Fibroblast of skin of left biceps (primary cell): ENCODE results near the gene CD300A.
"Not testable (repeated sequence)": the region's sequence is repeated elsewhere in the genome, so short reads cannot be mapped to it uniquely, and the experiment has no call there.

Experiments used
- DNase-seq, 2 experiments: peaks; one replicate each; pipeline ENCODE4 v3.0.0-alpha.2; 2013; ENCODE audit warnings: low read depth in 2 of 2

The CD300A gene

DNA sequence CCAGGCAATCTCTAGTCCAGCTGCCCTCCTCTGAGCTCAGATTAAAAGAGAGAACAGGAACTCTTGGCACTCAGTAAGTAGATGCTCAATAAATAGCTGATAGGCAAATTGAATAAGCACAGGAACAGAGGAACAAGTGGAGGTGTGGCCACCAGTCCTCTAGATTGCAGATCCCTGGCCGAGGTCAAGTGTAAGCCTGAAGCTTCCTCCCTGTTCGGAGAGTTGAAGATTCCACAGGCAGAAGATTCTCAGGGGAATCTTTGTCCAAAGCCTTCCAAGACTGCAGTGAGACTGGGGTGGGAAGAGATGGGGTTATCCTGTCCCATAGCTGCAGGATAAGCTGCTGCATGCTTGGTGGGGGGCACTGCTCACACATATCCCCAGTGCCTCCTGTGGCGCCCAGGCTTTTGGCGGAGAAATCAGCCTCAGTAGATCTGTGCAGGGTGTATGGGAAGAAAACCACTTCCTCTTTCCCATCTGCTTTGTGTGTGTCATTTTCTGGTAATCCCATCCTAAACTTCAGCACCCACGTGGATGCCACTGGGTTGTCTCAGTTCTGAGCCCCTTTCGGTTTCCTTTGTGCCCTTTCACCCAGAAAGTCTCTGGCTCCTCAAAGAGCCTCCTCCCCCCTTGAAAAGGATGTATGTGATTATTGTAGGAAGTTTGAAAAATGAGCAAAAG lies 12.1 kb downstream of the CD300A start:
- DNase-seq = no peak

DNA sequence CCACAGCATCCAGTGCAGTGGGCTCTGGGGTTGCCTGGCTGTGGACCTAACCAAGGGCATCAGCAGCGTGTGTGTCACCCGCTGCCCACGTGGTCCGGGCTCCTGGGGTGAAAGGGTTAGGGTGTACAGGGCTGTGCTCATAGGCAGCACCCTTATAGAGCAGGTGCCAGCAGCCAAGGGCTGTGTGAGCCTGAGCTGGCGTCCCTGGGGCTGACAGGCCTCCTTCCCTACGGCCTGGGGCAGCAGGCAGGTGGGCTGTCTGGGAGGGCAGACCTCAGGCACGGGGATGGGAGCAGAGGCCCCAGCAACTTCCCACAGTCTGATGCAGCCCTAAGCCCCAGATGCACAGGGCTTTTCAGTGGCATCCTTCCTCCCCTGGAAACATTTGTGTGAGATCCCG lies 13.9 kb downstream of the CD300A start:
- DNase-seq = no peak

DNA sequence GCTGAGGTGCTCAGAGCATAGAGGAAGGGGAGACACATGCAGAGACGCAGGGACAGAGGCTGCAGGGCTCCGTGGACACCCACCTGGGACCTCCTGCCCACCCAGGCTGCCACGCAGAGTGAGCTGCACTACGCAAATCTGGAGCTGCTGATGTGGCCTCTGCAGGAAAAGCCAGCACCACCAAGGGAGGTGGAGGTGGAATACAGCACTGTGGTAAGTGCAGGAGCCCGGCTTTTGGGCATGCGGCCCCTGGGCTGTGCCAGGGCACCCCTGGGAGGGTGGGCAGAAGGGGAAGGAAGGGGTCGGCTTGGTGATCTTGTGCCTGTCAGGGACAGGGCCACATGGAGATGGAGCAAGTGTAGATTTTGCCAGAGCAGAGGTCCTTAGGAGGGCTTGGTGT lies 15.2 kb downstream of the CD300A start:
- DNase-seq = no peak

DNA sequence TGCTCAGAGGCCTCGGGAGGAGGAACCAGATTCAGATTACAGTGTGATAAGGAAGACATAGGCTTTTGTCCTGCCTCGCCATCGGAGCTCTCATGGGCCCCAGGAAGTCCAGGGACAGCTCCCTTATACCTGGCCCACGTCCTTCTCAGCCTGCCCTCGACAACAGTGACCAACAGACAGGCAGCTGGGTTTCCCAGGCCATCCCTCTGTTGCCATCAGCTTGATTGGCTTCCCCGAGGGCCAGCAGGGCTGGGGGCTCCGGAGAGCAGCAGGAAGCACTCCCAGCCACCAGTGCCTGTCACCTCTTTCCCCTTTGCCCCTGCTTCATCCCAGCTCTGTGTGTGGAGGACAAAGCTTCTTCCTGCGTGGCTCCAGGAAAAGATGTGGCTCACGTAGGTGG lies 17.6 kb downstream of the CD300A start:
- no peak for DNase-seq

DNA sequence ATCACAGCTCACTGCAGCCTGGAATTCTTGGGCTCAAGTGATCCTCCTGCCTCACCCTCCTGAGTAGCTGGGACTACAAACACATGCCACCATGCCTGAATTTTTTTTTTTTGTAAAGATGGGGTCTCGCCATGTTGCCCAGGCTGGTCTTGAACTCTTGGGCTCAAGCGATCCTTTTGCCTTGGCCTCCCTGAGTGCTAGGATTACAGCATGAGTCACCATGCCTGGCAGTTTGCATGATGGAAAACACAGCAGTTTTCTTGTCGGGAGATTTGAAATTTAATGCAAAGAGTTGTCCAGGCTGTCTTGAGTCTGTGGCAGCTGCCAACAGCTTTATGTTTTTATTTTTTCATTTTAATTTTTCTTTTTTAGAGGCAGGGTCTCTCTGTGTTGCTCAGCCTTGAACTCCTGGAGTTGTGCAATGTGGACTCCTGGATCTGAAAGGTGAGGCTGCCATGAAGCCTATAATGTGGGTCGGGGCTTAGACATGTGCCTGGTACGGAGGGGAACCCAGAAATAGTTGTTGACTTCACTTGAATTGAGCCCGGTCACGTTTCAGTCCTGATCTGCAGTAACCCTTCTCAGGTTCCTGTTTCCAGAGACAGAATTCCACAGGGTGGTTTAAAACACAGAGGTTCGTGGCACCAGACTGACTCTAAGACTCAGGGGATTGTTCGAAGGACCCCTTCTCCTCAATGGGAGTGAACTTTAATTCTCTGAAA lies 18.7 kb downstream of the CD300A start:
- DNase-seq = no peak

DNA sequence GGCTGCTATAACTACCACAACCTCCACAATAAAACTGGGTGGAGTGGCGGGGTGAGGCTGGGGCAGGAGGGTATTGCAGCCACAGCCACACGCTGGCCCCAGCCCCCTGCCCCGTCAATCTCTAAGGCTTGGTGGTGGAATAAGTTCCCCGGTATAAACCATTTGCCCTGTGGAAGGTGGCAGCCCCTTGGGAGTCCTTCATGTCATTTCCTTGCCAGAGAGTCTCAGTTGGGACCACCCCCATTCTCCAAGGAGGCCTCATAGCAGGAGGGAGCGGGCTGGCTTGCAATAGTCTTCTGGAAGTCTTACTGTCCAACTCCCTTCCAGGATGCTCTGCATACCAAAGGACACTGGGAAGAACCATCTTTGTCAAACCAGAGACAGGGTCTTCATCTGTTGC lies 19.4 kb downstream of the CD300A start:
- DNase-seq = no peak

DNA sequence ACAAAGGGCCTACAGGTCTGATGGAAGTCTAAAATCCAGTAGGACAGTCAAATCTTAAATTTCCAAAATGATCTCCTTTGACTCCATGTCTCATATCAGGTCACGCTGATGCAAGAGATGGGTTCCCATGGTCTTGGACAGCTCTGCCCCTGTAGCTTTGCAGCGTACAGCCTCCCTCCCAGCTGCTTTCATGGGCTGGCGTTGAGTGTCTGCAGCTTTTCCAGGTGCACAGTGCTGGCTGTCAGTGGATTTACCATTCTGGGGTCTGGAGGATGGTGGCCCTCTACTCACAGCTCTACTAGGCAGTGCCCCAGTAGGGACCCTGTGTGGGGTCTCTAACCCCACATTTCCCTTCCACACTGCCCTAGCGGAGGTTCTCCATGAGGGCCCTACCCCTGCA lies 21.8 kb downstream of the CD300A start:
- DNase-seq = not testable (repeated sequence)

DNA sequence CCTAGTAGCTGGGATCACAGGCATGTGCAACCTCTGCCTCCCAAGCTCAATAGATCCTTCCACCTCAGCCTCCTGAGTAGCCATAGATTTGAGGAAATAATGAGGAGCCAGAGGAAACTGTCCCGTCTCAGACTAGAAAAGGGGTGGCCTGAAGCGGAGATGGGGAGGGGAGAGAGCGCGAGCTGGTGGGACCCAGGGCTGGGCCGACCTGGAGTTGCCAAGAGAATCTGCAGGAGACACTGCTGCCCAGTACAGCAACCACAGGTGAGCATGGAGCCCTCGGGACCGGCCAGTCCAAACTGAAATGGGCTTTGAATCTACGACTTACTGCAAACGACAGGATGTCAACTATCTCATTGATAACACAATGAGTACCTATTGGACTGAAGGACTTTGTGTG lies 24.3 kb downstream of the CD300A start:
- no peak for DNase-seq

DNA sequence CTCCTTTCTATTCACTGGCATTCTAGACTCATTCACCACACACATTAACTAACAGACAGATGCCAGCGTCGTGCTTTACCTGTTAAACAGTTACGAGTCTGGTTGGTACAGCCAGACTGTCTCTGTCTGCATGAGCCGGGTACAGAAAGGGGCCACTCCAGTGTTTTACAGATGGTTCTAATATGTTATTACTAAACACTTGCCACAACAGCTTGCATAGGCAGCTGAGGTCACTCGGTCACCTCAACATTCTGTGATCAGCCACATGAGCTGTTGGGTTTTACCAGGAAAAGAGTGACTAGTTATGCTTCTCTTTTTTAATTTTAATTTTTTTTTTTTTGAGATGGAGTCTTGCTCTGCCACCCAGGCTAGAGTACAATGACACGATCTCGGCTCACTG lies 25.2 kb downstream of the CD300A start:
- DNase-seq = no peak

DNA sequence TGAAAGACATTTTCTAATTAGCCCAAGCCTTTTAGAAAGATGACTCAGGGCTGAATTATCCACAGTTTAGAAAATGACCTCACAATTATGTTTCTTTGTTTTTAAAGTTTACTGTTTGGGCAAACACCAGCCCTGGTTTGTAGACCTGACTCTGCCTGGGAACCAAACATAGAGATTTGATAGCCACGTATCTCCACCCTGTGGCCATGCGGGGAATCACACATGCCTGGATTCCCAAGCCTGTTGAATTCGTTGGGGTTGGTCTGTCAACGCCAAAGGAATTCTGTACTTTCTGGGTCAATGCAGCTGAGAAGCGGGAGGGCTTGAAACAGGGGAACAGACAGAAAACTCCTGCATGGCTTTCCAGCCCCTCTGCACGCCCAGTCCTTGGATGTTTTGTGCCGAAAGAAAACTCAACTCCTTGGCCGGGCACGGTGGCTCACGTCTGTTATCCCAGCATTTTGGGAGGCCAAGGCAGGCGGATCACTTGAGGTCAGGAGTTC lies 26.9 kb downstream of the CD300A start:
- peak in 1 of 2 experiments; percentile 9 for DNase-seq

DNA sequence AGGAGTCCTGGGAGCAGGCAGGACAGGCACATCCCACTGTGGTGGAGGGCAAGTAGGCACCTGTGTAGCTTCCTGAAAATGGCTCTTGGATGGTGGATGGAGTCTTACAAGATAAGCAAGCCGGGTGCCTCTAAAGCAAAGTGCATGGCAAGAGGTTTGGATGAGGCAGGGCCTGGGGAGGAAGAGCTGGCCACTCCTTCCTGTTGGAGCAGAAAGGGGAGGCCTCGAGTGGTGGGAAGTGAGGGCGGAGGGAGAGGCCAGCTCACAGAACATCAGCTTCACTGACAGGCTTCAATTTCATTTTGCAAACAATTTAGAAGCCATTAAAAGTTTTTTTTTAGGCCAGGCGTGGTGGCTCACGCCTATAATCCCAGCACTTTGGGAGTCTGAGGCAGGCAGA lies 31.0 kb downstream of the CD300A start:
- DNase-seq = no peak

DNA sequence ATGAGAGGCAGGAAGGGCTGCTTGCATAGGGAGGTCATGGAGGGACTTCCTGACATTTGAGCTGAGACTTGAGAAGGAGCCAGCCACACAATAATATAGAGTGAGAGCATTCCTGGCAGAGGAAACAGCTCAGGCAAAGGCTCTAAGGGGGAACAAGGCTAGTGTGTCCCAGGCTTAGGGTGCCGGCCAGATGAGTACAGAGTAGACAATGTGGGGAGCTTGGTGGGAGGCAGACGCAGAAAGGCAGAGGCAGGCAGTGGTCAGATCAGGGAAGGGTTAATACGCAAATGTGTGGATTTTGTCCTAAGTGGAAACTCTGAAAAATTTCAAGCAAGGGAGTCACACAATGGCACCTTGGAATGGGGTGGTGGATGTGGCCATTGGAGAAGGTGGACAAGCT lies 33.6 kb downstream of the CD300A start:
- no peak for DNase-seq

DNA sequence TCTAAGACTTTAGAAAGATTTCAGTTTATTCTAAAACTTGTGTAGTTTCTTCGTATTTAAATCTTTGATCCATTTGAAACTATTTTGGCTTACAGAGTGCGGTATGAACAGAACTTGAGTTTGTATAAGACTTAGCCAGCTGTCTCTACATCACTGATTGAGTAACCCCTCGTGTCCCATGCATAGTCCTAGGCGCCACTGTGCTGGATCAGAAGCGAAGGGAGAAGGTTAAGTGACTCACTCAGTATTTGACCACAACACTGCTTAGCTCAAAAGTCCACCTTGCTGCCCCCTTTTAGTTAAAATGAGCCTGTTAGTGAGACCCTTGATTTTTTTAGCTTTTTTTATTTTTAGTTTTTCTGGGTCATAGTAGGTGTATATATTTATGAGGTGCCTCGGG lies 36.4 kb downstream of the CD300A start:
- DNase-seq = no peak

DNA sequence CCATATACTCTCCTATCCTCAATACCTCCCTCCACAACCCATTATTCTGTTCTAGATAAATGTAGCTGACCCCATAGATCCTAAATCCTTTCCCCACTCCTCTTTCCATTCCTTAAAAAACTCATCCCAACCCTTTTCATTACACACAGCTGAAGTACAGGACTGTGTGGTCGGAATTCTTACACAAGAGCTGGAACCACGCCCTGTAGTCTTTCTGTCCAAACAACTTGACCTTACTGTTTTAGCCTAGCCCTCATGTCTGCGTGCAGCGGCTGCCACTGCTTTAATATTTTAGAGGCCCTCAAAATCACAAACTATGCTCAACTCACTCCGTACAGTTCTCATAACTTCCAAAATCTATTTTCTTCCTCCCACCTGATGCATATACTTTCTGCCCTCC lies 37.5 kb downstream of the CD300A start:
- DNase-seq = not testable (repeated sequence)

DNA sequence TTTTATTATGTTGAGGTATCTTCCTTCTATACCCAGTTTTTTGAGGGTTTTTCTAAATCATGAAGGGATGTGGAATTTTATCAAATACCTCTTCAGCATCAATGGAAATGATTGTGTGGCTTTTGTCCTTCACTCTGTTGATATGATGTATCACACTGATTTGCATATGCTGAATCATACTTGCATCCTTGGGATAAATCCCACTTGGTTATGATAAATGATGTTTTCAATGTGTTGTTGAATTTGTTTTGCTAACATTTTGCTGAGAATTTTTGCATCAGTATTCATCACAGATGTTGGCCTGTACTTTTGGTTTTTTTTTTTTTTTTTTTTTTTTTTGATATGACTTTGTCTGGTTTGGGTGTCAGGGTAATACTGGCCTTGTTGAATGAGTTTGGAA lies 41.7 kb downstream of the CD300A start:
- DNase-seq = no peak

DNA sequence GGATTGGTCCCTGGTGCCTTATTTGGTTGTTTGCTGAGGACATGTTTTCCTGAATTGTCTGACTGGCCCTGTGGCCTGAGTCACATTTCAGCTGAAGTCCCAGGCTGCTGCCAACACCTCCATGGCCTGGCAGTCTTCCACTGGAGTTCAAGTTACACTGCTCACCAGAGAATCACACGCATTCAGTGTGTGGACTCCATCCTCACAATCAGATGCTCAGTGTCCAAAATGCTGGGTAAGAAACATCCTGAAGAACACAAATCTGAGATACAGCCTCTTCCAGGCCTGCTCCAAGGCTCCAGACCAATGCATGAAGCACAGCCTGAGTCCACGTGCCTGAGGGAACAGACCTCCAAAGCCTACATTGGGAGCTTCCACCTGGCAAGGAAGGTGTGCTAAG lies 45.6 kb downstream of the CD300A start:
- no peak for DNase-seq

DNA sequence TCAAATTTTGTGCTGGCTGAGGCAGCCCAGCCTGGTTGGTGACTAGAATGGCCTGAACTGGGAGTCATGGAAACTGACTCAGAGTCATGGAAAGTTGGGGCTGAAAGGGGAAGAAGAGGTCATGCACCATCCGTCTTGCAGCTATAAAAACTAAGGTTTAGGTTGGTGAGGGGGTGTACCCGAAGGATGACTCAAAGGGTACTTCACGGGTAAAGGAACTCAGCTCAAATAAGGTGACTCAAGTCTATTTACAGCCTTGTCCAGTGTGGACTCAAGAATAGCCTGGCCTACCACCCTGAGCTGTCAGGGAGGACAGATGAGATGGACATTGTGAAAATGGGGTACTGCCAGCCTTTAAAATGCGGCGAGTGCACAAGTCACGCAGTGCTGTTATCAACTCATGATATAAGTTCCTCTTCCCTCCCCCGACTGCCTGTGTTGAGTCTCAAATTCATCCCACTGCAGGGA lies 46.2 kb downstream of the CD300A start:
- no peak for DNase-seq

DNA sequence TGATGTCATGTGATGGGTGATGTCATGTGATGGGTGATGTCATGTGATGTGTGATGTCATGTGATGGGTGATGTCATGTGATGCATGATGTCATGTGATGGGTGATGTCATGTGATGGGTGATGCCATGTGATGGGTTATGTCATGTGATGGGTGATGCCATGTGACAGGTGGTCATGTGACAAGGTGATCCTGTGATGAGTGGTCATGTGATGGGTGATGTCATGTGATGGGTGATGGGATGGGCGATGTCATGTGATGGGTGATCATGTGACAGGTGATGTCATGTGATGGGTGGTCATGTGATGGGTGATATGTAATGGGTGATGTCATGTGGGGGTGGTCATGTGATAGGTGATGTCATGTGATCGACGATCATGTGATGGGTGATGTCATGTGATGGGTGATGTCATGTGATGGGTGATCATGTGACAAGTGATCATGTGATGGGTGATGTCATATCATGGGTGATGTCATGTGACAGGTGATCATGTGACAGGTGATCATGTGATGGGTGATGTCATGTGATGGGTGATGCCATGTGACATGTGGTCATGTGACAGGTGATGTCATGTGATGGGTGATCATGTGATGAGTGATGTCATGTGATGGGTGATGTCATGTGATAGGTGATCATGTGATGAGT lies 47.7 kb downstream of the CD300A start:
- no peak for DNase-seq

DNA sequence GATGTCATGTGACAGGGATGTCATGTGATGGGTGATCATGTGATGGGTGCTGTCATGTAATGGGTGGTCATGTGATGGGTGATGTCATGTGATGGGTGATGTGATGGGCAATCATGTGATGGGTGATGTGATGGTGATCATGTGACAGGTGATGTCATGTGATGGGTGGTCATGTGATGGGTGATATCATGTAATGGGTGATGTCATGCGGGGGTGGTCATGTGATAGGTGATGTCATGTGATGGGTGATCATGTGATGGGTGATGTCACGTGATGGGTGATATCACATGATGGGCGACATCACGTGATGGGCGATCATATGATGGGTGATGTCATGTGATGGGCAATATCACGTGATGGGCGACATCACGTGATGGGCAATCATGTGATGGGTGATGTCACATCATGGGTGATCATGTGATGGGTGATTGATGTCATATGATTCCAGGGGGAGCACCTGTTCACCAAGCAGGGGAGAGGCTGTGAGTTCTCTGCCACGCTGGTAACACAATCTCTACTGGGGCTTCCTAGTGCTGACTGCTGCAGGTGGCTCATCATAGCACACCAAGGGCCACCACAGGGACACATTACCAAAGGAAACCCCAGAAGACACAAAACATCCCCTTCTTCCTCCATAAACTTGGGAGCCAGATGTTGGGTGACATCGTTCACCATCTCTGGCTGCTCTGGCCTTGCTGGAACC lies 48.3 kb downstream of the CD300A start:
- DNase-seq = no peak

DNA sequence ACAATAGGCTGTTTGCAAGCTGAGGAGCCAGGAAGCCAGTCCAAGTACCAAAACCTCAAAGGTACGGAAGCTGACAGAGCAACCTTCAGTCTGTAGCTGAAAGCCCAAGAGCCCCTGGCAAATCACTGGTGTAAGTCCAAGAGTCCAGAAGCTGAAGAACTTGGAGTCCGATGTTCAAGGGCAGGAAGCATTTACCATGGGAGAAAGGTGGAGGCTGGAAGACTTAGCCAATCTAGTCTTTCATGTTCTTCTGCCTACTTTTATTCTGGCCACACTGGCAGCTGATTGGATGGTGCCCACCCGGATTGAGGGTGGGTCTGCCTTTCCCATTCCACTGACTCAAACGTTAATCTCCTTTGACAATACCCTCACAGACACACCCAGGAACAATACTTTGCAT lies 49.5 kb downstream of the CD300A start:
- DNase-seq = no peak

DNA sequence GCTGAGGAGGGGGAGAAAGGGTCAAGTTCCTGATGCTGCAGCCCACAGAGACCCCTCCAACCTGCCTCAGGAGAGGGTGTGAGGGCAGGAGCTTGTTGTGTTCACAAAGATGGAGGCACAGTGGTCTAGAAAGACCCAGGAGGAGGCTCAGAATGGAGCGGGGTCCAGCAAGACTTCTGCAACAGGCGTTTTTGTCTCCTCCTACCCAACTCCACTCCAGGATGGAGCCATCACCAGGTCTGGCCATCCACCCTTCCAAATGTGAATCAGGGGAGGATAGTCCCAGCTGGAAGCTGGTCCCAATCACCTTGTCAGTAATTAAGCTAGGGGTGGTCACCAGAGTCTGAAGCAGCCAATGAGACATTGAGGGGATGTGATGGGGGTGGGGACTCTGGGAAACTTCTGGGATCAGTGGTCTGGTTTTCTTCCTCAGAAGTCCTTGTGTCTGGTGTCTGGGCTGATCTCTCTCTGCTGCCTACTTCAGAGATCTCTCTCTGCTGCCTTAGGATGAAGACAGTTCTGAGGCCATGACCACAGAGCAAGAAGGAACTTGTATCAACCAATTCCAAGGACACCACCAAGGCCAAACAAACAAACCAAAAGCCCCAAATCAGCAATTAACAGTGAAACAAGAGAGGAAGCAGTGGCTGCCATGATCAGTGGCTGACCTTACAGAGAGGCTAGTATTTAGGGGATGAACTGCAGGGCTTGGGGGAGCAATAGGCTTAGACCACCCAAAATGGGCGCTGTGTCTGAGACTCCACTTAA lies 50.3 kb downstream of the CD300A start:
- no peak for DNase-seq
